ENCODE measurements around the gene MYO9A. TPM values are rescaled to one million over a fixed set of nuclear protein-coding genes. Genes with fewer than 3 reads are reported as not detected.

Gene MYO9A
- total RNA-seq, 1 donor from 2014 or later: 39.2 TPM

- H3K4me3 Mint-ChIP-seq (ENCODE audit: unreplicated experiment): no peak overlapping the region
- no peaks in the 10 kb centered on the region for H3K36me3 Mint-ChIP-seq (ENCODE audit: low read depth, unreplicated experiment)
- peaks cover 12% of the 10 kb centered on the region for H3K4me1 Mint-ChIP-seq (ENCODE audit: unreplicated experiment)
- H3K27me3 Mint-ChIP-seq (ENCODE audit: unreplicated experiment): peaks cover 9% of the 10 kb centered on the region
- no peak for TF ChIP-seq CTCF (IDR thresholded peaks at IDR 0.05; ENCODE audit: unreplicated experiment)
- no peak for DNase-seq (ENCODE audit: low spot score)
- H3K27ac Mint-ChIP-seq (ENCODE audit: unreplicated experiment): no peak overlapping the region
- no peaks in the 10 kb centered on the region for H3K9me3 Mint-ChIP-seq (ENCODE audit: unreplicated experiment)
These were observed 329.0 kb downstream of the MYO9A start for GRCh38 chr15:71788646-71789579.

- Mint-ChIP-seq H3K36me3 (ENCODE audit: low read depth, unreplicated experiment) (no peaks in the 10 kb centered on the region), H3K4me3 (ENCODE audit: unreplicated experiment) (no peak overlapping the region), H3K9me3 (ENCODE audit: unreplicated experiment) (no peaks in the 10 kb centered on the region), H3K27me3 (ENCODE audit: unreplicated experiment) (peaks cover 8% of the 10 kb centered on the region), H3K27ac (ENCODE audit: unreplicated experiment) (no peak overlapping the region), H3K4me1 (ENCODE audit: unreplicated experiment) (peaks cover 12% of the 10 kb centered on the region)
- no peak for DNase-seq (ENCODE audit: low spot score)
- TF ChIP-seq CTCF (IDR thresholded peaks at IDR 0.05; ENCODE audit: unreplicated experiment): no peak
These were observed 331.3 kb downstream of the MYO9A start for GRCh38 chr15:71786673-71787072.

- no peak for DNase-seq (ENCODE audit: low spot score)
- no peaks in the 10 kb centered on the region for H3K36me3 Mint-ChIP-seq (ENCODE audit: low read depth, unreplicated experiment)
- no peaks in the 10 kb centered on the region for H3K9me3 Mint-ChIP-seq (ENCODE audit: unreplicated experiment)
- peaks cover 12% of the 10 kb centered on the region for H3K4me1 Mint-ChIP-seq (ENCODE audit: unreplicated experiment)
- peaks cover 8% of the 10 kb centered on the region for H3K27me3 Mint-ChIP-seq (ENCODE audit: unreplicated experiment)
- no peak overlapping the region for H3K4me3 Mint-ChIP-seq (ENCODE audit: unreplicated experiment)
- no peak for TF ChIP-seq CTCF (IDR thresholded peaks at IDR 0.05; ENCODE audit: unreplicated experiment)
- no peak overlapping the region for H3K27ac Mint-ChIP-seq (ENCODE audit: unreplicated experiment)
These were observed 332.0 kb downstream of the MYO9A start for GRCh38 chr15:71785996-71786395.

- H3K9me3 Mint-ChIP-seq (ENCODE audit: unreplicated experiment): no peaks in the 10 kb centered on the region
- TF ChIP-seq CTCF (IDR thresholded peaks at IDR 0.05; ENCODE audit: unreplicated experiment): peak; percentile 57
- peak; percentile 44 for DNase-seq (ENCODE audit: low spot score)
- H3K27me3 Mint-ChIP-seq (ENCODE audit: unreplicated experiment): peaks cover 5% of the 10 kb centered on the region
- no peak overlapping the region for H3K4me3 Mint-ChIP-seq (ENCODE audit: unreplicated experiment)
- no peaks in the 10 kb centered on the region for H3K36me3 Mint-ChIP-seq (ENCODE audit: low read depth, unreplicated experiment)
- H3K27ac Mint-ChIP-seq (ENCODE audit: unreplicated experiment): no peak overlapping the region
- H3K4me1 Mint-ChIP-seq (ENCODE audit: unreplicated experiment): peaks cover 12% of the 10 kb centered on the region
These were observed 333.2 kb downstream of the MYO9A start for GRCh38 chr15:71784719-71785118.

Measured in endothelial cell (in vitro differentiated cells).